Measurements from ENCODE around the gene HOXB7. TPM values are rescaled to one million over a fixed set of nuclear protein-coding genes. Genes with fewer than 3 reads are reported as not detected.
A peak's percentile ranks its signal among the peaks of the same experiment; 100 is the strongest.

Gene HOXB7
- total and polyA plus RNA-seq, 9 donors = 0.23 to 6.9 (median 1.3) TPM

DNA sequence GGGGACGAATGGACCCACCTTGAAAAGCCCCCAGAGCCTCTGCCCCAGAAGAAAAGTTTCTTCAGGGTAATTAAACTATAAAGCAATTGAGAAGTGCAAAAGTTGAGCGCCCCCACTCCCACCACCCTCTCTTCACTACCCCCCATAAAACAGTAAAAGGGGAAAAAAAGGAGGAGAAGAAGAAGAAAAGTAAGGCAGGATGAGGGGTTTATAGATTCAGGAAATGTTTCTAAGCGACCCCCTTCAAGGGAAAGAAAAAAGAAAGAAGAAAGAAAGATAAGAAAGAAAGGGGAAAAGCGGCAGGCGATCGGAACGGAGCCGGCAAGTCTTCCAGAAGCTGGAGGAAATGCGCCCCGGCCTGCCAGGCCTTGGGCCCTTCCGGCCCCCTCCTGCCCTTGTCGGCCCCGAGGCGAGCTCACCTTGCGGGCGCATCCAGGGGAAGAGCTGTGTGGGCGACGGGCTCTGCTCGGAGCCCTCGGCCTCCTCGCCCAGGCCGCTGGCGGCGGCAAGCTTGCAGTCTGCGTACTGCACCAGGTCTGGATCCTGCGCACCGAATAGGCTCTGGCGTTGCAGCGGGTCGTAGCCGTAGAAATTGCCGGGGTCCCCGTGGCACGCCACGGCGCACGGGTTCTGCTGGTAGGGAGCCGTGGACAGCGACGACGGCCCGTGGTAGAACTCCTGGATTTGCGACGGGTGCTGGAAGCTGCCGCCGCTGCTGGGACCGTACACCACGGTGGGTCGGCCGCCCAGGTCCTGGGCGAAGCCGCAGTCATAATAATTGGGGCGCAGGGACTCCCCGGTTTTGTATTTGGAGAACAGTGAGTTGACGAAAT, 3.3 kb upstream of the HOXB7 start:
- Histone ChIP-seq H3K4me1 (ENCODE audit: insufficient read depth) (peaks cover 2% of the 10 kb centered on the region), H3K27me3 (peaks cover 2% of the 10 kb centered on the region), H3K27ac (no peak overlapping the region), H3K9me3 (no peaks in the 10 kb centered on the region), H3K36me3 (no peaks in the 10 kb centered on the region), H3K4me3 (peak overlapping the region; percentile 10)
- no peak for DNase-seq
- no peak for TF ChIP-seq EP300 (IDR thresholded peaks at IDR 0.05)
- TF ChIP-seq, protein P1, sequence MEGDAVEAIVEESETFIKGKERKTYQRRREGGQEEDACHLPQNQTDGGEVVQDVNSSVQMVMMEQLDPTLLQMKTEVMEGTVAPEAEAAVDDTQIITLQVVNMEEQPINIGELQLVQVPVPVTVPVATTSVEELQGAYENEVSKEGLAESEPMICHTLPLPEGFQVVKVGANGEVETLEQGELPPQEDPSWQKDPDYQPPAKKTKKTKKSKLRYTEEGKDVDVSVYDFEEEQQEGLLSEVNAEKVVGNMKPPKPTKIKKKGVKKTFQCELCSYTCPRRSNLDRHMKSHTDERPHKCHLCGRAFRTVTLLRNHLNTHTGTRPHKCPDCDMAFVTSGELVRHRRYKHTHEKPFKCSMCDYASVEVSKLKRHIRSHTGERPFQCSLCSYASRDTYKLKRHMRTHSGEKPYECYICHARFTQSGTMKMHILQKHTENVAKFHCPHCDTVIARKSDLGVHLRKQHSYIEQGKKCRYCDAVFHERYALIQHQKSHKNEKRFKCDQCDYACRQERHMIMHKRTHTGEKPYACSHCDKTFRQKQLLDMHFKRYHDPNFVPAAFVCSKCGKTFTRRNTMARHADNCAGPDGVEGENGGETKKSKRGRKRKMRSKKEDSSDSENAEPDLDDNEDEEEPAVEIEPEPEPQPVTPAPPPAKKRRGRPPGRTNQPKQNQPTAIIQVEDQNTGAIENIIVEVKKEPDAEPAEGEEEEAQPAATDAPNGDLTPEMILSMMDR (IDR thresholded peaks at IDR 0.05) = no peak
- no peak for TF ChIP-seq POLR2A (IDR thresholded peaks at IDR 0.05)
- WGBS, 3 donors = 2 to 5% (median 3%) methylated on average over 37 to 55 of the region's 55 CpGs
- intact Hi-C loops (cut with DNase I) = loop anchor here in 2 of 4 donors (10.0 kb wide), 1 partner anchor 589 kb away; no protein-coding TSS in a partner anchor

DNA sequence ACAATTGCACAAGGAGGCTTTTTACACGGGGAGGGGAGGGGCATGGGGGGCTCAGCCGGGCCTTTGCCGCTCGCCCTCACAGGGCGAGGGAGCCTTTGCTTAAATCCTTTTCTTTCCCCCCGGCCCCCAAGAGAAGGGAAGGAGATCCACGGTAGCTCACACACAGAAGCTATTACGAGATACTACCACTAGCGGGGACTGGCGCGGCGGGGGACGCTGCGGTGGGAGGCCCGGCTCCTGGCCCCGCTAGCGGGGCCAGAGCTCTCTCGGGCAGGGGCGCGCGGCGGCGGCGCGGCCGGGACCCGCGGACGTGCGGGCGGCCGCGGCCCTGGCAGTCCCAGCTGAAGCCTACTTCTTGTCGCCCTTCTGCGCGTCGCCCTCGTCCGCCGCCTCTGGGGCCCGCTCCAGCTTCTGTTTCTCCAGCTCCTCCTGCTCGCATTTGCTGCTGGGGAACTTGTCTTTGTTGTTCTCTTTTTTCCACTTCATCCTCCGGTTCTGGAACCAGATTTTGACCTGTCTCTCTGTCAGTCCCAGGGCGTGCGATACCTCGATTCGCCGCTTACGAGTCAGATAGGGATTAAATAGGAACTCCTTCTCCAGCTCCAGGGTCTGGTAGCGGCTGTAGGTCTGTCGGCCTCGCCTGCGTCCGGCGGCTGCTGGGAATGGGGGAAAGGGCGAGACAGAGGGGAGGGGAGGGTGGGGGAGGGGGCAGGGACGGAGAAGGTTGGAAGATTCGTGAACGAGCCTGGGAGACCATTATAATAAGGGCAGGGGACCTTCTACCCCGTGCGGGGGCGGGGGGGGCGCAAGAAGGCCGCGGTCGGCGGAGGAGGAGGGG, 2.3 kb upstream of the HOXB7 start:
- intact Hi-C loops (cut with DNase I) = loop anchor here in 2 of 4 donors (10.0 kb wide), 1 partner anchor 588 kb away; no protein-coding TSS in a partner anchor
- Histone ChIP-seq H3K36me3 (no peaks in the 10 kb centered on the region), H3K9me3 (no peaks in the 10 kb centered on the region), H3K4me3 (peak overlapping the region; percentile 17), H3K4me1 (ENCODE audit: insufficient read depth) (peaks cover 2% of the 10 kb centered on the region), H3K27ac (no peak overlapping the region), H3K27me3 (peaks cover 2% of the 10 kb centered on the region)
- TF ChIP-seq POLR2A (IDR thresholded peaks at IDR 0.05) = no peak
- TF ChIP-seq, protein P1 (IDR thresholded peaks at IDR 0.05) = no peak
- TF ChIP-seq EP300 (IDR thresholded peaks at IDR 0.05) = no peak
- no peak for DNase-seq
- WGBS, 3 donors = 1 to 2% (median 2%) methylated on average over 67 of the region's 67 CpGs

DNA sequence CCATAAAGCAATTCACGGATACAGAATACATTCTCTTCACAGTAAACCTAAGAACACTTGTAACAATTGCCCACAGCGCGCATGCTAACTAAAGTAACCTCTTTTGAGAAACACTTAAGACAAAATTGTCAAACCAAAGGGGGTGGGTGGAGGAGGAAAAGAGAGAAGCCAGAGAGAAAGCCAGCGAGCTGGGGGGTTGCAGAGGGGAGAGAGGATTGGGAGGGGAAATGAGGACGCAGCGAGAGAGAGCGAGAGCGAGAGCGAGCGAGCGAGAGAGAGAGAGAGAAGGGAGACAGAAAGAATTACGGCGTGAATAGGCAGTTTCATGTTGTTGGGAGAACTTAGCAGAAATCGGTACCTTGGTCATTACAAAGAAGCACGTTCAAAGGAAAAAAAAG, 1.6 kb upstream of the HOXB7 start:
- intact Hi-C loops (cut with DNase I) = loop anchor here in 2 of 4 donors (10.0 kb wide), 1 partner anchor 588 kb away; no protein-coding TSS in a partner anchor
- Histone ChIP-seq H3K4me1 (ENCODE audit: insufficient read depth) (peaks cover 2% of the 10 kb centered on the region), H3K27ac (no peak overlapping the region), H3K27me3 (peaks cover 2% of the 10 kb centered on the region), H3K36me3 (no peaks in the 10 kb centered on the region), H3K9me3 (no peaks in the 10 kb centered on the region), H3K4me3 (peak overlapping the region; percentile 17)
- 3 to 5% (median 3%) methylated on average over 15 of the region's 15 CpGs for WGBS, 3 donors
- TF ChIP-seq POLR2A (IDR thresholded peaks at IDR 0.05) (no peak), EP300 (IDR thresholded peaks at IDR 0.05) (no peak)
- TF ChIP-seq, protein P1 (IDR thresholded peaks at IDR 0.05) = no peak
- DNase-seq = no peak

DNA sequence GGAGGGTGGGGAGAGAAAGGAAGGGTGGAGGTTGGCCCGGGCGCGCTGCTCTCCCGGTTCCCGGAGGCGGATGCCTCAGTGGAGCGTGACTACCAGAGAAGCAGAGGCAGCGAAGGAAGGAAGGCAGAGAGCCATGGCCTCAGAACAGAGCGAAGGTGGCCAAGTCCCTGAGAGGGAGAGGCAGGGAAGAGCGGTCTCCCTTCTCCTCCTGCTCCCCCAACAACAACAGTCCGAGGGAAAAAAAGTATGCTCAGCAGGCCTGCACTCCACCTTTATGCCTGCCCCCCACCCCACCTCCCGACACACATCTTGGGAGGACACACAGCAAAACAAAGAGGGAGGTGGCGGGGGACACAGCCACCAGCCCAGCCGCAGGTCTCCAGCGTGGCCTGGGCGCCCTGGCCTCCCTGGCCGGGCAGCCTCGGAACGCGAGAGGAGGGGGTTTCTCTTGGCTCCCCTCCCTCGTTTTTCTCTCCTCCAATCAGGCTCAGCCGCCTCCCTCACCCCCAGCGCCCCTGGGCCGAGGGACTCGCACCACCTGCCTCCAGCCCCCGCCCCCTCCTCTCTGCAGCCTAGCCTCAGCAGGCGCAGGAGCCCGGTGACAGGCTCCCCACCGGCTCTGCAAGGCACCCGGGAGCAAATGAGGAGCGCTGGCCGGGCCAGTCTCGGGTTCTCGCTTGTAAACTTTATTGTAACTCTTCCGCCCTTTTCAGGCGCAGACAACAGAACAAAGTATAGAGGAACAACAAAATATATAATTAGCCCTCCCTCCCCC, 1.1 kb upstream of the HOXB7 start:
- Histone ChIP-seq H3K36me3 (no peaks in the 10 kb centered on the region), H3K27ac (no peak overlapping the region), H3K4me3 (peak overlapping the region; percentile 39), H3K27me3 (peaks cover 2% of the 10 kb centered on the region), H3K4me1 (ENCODE audit: insufficient read depth) (peaks cover 2% of the 10 kb centered on the region), H3K9me3 (no peaks in the 10 kb centered on the region)
- DNase-seq = no peak
- TF ChIP-seq EP300 (IDR thresholded peaks at IDR 0.05) = no peak
- TF ChIP-seq POLR2A (IDR thresholded peaks at IDR 0.05) = no peak
- TF ChIP-seq, protein P1 (IDR thresholded peaks at IDR 0.05) = no peak
- WGBS, 3 donors = 3 to 6% (median 5%) methylated on average over 36 of the region's 36 CpGs
- intact Hi-C loops (cut with DNase I) = loop anchor here in 2 of 4 donors (10.0 kb wide), 1 partner anchor 587 kb away; no protein-coding TSS in a partner anchor
